Measurements from ENCODE around the gene ICA1. TPM values are rescaled to one million over a fixed set of nuclear protein-coding genes. Genes with fewer than 3 reads are reported as not detected.

Gene ICA1
- total and polyA plus RNA-seq, 10 donors, result 9.6 to 45.7 (median 27.0) TPM

- Histone ChIP-seq H3K9me3 (no peaks in the 10 kb centered on the region), H3K4me3 (no peak overlapping the region), H3K27me3 (replicated peaks in 1 of 7) (peaks cover 0 to 2% (median 0%) of the 10 kb centered on the region in 7 donors), H3K27ac (peak overlapping the region in 1 of 8 donors; percentile 25), H3K36me3 (no peaks in the 10 kb centered on the region), H3K4me1 (peaks cover 0 to 10% (median 0%) of the 10 kb centered on the region in 6 donors)
- DNase-seq, result no peak
- TF ChIP-seq POLR2A (IDR thresholded peaks at IDR 0.05), result no peak
- TF ChIP-seq POLR2AphosphoS5 (IDR thresholded peaks at IDR 0.05), result no peak
- no peak for TF ChIP-seq CTCF (IDR thresholded peaks at IDR 0.05 in 8 of 11, conservative IDR thresholded peaks at IDR 0.05 in 3 of 11)
- intact Hi-C loops (cut with DNase I; ENCODE audit: low total_unique reads), result no loop called here
- 72 to 85% (median 80%) methylated on average over 3 of the region's 3 CpGs for WGBS, 5 donors
Observed at GRCh38 chr7:8254215-8254614, 7.8 kb downstream of the ICA1 start.

- WGBS, 5 donors, result 85 to 97% (median 90%) methylated on average over 1 of the region's 1 CpG
- H3K4me3 ChIP-seq, result no peak overlapping the region
- H3K27ac ChIP-seq, result no peak overlapping the region
- no peaks in the 10 kb centered on the region for H3K9me3 ChIP-seq
- TF ChIP-seq POLR2AphosphoS5 (IDR thresholded peaks at IDR 0.05) (no peak), POLR2A (IDR thresholded peaks at IDR 0.05) (no peak), CTCF (IDR thresholded peaks at IDR 0.05 in 8 of 11, conservative IDR thresholded peaks at IDR 0.05 in 3 of 11) (no peak)
- no peaks in the 10 kb centered on the region for H3K27me3 ChIP-seq (replicated peaks in 1 of 7)
- intact Hi-C loops (cut with DNase I; ENCODE audit: low total_unique reads), result no loop called here
- peaks cover 0 to 18% (median 0%) of the 10 kb centered on the region in 6 donors for H3K4me1 ChIP-seq
- DNase-seq, result no peak
- H3K36me3 ChIP-seq, result no peaks in the 10 kb centered on the region
Observed at GRCh38 chr7:8251195-8251594, 10.8 kb downstream of the ICA1 start.

GRCh38 chr7:8250547-8250946 is 11.4 kb downstream of the ICA1 start:
- no peak overlapping the region for H3K4me3 ChIP-seq
- no peaks in the 10 kb centered on the region for H3K27me3 ChIP-seq (replicated peaks in 1 of 7)
- H3K27ac ChIP-seq, result no peak overlapping the region
- no peak for DNase-seq
- WGBS, 5 donors, result 94 to 97% (median 96%) methylated on average over 1 of the region's 1 CpG
- H3K9me3 ChIP-seq, result no peaks in the 10 kb centered on the region
- TF ChIP-seq POLR2AphosphoS5 (IDR thresholded peaks at IDR 0.05) (no peak), CTCF (IDR thresholded peaks at IDR 0.05 in 8 of 11, conservative IDR thresholded peaks at IDR 0.05 in 3 of 11) (no peak), POLR2A (IDR thresholded peaks at IDR 0.05) (no peak)
- peaks cover 0 to 20% (median 0%) of the 10 kb centered on the region in 6 donors for H3K4me1 ChIP-seq
- intact Hi-C loops (cut with DNase I; ENCODE audit: low total_unique reads), result no loop called here
- no peaks in the 10 kb centered on the region for H3K36me3 ChIP-seq

- no peaks in the 10 kb centered on the region for H3K27me3 ChIP-seq (replicated peaks in 1 of 7)
- TF ChIP-seq POLR2A (IDR thresholded peaks at IDR 0.05) (no peak), CTCF (IDR thresholded peaks at IDR 0.05 in 8 of 11, conservative IDR thresholded peaks at IDR 0.05 in 3 of 11) (no peak), POLR2AphosphoS5 (IDR thresholded peaks at IDR 0.05) (no peak)
- DNase-seq, result no peak
- 47 to 72% (median 59%) methylated on average over 4 of the region's 4 CpGs for WGBS, 5 donors
- peak overlapping the region in 1 of 8 donors; percentile 24 for H3K27ac ChIP-seq
- peaks cover 0 to 11% (median 4%) of the 10 kb centered on the region in 8 donors for H3K9me3 ChIP-seq
- no peaks in the 10 kb centered on the region for H3K36me3 ChIP-seq
- H3K4me3 ChIP-seq, result no peak overlapping the region
- peaks cover 0 to 20% (median 0%) of the 10 kb centered on the region in 6 donors for H3K4me1 ChIP-seq
- intact Hi-C loops (cut with DNase I; ENCODE audit: low total_unique reads), result no loop called here
Observed at GRCh38 chr7:8249121-8249520, 12.8 kb downstream of the ICA1 start.

Measured in spleen (tissue), 11 donors.